Erythroblast (primary cell): ENCODE results near the gene SNED1.
A peak's percentile ranks its signal among the peaks of the same experiment; 100 is the strongest.

Experiments
- DNase-seq, 2 experiments: peaks; one replicate each; lab custom pipeline; 2025; lab: John Stamatoyannopoulos, UW
- GATA1 ChIP-seq: IDR thresholded peaks from 2 replicates; pipeline ENCODE4 v1.6.1; 2011; ENCODE audit warnings: low read depth, mild to moderate bottlenecking, control low read depth, low read length, moderate library complexity
- POLR2A ChIP-seq: IDR thresholded peaks from 2 replicates; pipeline ENCODE4 v1.6.1; 2011; ENCODE audit warnings: mild to moderate bottlenecking, low read length

SNED1 gene

GRCh38 chr2:240997856-240998705 is at the start of gene SNED1:
SNED1 (plus strand) TSS chr2:240998618; CDS start chr2:240998838, 220 bp downstream.
- peak; percentile 68 to 72 for DNase-seq
- TF ChIP-seq POLR2A (no peak), GATA1 (no peak)

GRCh38 chr2:240948905-240949790 is 49.3 kb upstream of the SNED1 start:
- no peak for DNase-seq
- TF ChIP-seq POLR2A, result no peak
- no peak for TF ChIP-seq GATA1

GRCh38 chr2:240949791-240950705 is 48.4 kb upstream of the SNED1 start:
- TF ChIP-seq GATA1 (no peak), POLR2A (no peak)
- DNase-seq, result no peak

- no peak for TF ChIP-seq GATA1
- DNase-seq, result no peak
These were observed 47.3 kb upstream of the SNED1 start for GRCh38 chr2:240951045-240951594.

- TF ChIP-seq GATA1 (no peak), POLR2A (no peak)
- DNase-seq, result no peak
These were observed 45.7 kb upstream of the SNED1 start for GRCh38 chr2:240952496-240953246.

- no peak for DNase-seq
- TF ChIP-seq GATA1 (no peak), POLR2A (no peak)
These were observed 44.7 kb upstream of the SNED1 start for GRCh38 chr2:240953426-240954410.

GRCh38 chr2:240954436-240955305 is 43.7 kb upstream of the SNED1 start:
- DNase-seq, result no peak

GRCh38 chr2:240955306-240956170 is 42.9 kb upstream of the SNED1 start:
- TF ChIP-seq POLR2A, result no peak
- no peak for DNase-seq

More at GRCh38 chr2:240954436-240955305, 43.7 kb upstream of the SNED1 start:
- TF ChIP-seq GATA1, result no peak
- TF ChIP-seq POLR2A, result no peak

GRCh38 chr2:240956171-240956934 is 42.1 kb upstream of the SNED1 start:
- TF ChIP-seq POLR2A (no peak), GATA1 (no peak)
- DNase-seq, result no peak
